AG04449 (cell line): ENCODE data around the gene ENTPD2.
A peak's percentile ranks its signal among the peaks of the same experiment; 100 is the strongest.

Experiments
- CTCF ChIA-PET: fragments of 350-600 bp; formaldehyde crosslinking; extraction: SDS; loops from one replicate; lab custom pipeline; 2021; ENCODE audit warnings: antibody characterized with exemption; lab: Yijun Ruan, JAX
- POLR2A ChIA-PET: fragments of 400-600, 350-600 bp; formaldehyde crosslinking; extraction: SDS; loops from one replicate; lab custom pipeline; 2020; ENCODE audit warnings: antibody characterized with exemption, inconsistent platforms; lab: Yijun Ruan, JAX
- DNase-seq: peaks from one replicate; pipeline ENCODE4 v3.0.0-alpha.2; 2010; ENCODE audit warnings: low read depth, low spot score
- H3K4me3 ChIP-seq: 2 replicates; pipeline ENCODE4 v1.5.1; 2011; ENCODE audit warnings: low read depth, mild to moderate bottlenecking, control low read depth, low read length
- TF ChIP-seq, protein P1 (sequence below): IDR thresholded peaks from one replicate; pipeline ENCODE4 v1.5.1; 2011; ENCODE audit warnings: mild to moderate bottlenecking, moderate library complexity, low read length, control low read depth, inconsistent platforms; ENCODE audit not compliant: insufficient read depth; ENCODE audit errors: missing control alignments

ENTPD2 gene

DNA sequence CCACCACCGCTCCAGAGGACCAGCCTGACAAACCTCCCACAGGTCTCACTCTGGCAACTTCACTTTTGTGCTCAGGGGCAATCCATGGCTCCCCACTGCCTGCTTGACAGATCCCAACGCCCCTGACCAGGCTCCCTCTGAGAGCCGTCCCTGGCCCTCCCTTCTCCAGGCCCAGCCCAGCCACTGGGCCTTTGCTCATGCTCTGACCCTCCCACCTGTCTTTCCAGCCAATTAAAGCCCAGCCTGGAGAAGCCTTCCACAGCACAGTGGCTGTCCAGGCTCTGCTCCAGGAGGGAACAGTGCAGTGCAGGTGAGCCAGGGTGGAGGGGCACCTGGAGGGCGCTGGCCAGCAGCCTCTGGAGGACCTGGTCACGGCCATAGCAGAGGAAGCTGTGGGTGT, 3.3 kb downstream of the ENTPD2 start:
- ChIA-PET CTCF (interaction anchor here (10.9 kb wide), 1 partner anchor 14 kb away, joined by 364 read pairs; the partner anchor contains the start of gene SAPCD2), POLR2A (no interaction called here)
- no peak overlapping the region for H3K4me3 ChIP-seq
- TF ChIP-seq, protein P1, sequence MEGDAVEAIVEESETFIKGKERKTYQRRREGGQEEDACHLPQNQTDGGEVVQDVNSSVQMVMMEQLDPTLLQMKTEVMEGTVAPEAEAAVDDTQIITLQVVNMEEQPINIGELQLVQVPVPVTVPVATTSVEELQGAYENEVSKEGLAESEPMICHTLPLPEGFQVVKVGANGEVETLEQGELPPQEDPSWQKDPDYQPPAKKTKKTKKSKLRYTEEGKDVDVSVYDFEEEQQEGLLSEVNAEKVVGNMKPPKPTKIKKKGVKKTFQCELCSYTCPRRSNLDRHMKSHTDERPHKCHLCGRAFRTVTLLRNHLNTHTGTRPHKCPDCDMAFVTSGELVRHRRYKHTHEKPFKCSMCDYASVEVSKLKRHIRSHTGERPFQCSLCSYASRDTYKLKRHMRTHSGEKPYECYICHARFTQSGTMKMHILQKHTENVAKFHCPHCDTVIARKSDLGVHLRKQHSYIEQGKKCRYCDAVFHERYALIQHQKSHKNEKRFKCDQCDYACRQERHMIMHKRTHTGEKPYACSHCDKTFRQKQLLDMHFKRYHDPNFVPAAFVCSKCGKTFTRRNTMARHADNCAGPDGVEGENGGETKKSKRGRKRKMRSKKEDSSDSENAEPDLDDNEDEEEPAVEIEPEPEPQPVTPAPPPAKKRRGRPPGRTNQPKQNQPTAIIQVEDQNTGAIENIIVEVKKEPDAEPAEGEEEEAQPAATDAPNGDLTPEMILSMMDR: no peak
- no peak for DNase-seq

DNA sequence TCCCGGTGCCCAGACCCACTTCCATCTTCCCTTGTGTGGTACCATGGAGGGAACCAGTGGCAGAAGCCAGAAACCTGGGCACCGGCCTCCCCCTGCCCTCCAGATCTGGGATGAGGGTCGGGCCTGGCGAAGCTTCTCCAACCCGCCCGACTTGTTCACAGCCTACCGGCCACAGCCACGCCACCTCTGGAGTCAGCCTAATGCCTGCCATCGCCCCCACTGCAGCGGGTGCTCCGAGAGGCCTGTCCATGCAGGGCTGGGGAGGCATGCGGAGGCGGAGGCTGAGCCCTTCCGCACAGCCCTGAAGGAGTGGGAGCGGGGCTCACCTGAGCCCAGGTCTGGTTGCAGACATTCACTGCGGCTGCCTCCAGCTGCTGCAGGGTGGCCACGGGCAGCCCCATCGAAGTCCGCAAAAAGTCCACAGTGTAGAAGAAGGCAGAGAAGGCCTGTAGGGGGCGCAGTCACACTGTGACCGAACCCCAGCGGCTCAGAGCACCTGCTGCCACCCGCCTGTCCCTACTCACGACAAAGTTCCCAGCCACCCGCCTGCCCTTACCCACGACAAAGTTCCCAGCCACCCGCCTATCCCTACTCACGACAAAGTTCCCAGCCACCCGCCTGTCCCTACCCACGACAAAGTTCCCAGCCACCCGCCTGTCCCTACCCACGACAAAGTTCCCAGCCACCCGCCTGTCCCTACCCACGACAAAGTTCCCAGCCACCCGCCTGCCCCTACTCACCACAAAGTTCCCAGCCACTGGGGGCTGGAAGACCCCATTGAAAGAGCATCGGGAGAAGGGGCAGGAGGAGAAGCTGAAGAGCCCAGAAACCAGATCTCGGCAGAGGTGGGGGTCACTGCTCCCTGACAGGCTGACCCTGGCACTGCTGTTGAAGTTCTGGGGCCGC, 4.1 kb downstream of the ENTPD2 start:
- no peak overlapping the region for H3K4me3 ChIP-seq
- ChIA-PET POLR2A (no interaction called here), CTCF (interaction anchor here (0.8 to 10.9 kb wide), 8 partner anchors 15 to 188 kb away, joined by 3 to 364 read pairs (median 4); partner anchors contain the start of genes CLIC3, RNF224 and SAPCD2)
- TF ChIP-seq, protein P1: peak; percentile 60
- DNase-seq: no peak

DNA sequence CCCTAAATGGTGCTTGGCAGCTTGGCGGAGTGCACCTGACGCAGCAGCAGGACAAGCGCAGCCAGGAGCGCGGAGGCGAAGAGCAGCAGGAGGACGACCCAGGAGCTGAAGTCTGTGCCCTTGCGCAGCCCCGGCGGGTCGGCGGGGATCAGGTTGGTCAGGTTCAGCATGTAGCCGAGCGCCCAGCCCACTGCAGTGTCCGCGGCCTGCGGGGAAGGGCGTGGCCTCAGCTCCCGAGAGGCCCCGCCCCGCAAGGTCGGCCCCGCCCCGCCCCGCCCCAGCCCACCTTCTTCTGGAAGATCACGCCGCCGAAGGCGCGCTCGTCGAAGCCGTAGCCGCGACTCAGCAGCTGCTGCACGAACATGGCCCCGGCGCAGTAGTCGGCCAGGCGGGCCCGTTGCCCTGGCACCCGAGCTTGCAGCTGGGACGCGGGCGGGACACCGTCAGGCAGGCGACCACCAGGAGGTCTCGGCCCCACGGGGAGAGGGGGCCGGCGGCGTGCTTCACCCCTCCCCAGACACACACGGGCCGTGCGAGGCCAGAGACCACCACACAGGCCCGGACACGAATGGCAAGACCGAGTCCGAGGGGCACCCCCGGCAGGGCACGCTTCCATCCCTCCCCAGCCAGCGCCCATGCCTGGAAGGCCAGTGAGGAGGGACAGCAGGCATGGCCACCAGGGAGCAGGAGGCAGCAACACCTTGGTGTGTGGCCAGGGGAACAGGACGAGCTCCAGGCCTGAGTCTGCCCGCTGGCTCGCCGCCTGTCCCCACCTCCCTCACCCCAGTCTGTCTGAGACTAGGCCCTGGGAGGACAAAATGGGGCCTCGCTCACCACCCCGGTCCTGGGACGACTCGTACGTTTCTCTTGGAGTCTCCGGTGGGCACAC, 5.0 kb downstream of the ENTPD2 start:
- ChIA-PET POLR2A (no interaction called here), CTCF (interaction anchor here (0.8 to 10.9 kb wide), 8 partner anchors 14 to 189 kb away, joined by 3 to 364 read pairs (median 4); partner anchors contain the start of genes CLIC3, RNF224 and SAPCD2)
- DNase-seq: no peak
- TF ChIP-seq, protein P1: no peak
- no peak overlapping the region for H3K4me3 ChIP-seq

DNA sequence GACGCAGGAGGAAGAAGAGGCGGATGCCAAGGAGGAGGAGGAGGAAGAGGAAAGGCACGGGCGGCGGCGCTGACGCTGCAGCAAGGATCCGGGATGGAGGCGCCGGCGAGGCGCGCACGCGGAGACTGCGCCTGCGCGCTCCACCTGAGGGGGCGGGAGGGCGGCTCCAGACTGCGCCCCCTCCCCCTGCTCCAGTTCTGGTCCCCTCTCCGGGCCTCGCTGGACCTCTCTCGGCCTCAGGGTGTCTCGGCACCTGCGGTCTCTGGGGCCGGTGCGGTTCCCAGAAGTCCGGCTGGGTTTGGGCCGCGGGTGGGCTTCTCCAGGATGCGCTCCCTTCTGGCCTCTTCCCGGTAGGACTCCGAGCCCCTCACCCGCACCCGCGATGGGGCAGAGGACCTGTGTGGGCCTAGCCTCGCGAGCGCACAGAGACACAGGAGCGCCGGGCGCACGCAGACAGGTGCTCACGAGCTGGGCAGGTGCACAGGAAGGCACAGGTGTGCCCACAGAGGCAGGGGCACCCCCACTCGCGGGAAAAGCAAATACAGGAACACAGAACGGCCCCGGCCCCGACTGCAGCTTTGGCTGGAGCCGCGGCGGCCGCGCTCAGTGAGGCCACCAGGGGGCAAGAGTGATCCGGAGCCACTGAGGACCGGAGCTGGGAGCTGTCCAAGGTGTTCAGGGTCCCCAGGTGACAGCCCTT, 7.6 kb downstream of the ENTPD2 start, which contains the start of gene NPDC1:
NPDC1 (minus strand) TSS at position 90 of the 700 bp plus-strand sequence. CDS start 188 bp downstream, outside the sequence.
- CTCF ChIA-PET: interaction anchor here (0.7 to 10.9 kb wide), 29 partner anchors 10 to 268 kb away, joined by 3 to 364 read pairs (median 4); partner anchors contain the start of genes ABCA2, CYSRT1, FBXW5 and FUT7
- TF ChIP-seq, protein P1: peak; percentile 93
- POLR2A ChIA-PET: interaction anchor here (0.6 to 0.9 kb wide), 2 partner anchors 11 to 181 kb away, joined by 3 read pairs; partner anchors contain the start of gene RNF224
- no peak for DNase-seq
- H3K4me3 ChIP-seq: peak within 1 kb of the TSS; percentile 65

DNA sequence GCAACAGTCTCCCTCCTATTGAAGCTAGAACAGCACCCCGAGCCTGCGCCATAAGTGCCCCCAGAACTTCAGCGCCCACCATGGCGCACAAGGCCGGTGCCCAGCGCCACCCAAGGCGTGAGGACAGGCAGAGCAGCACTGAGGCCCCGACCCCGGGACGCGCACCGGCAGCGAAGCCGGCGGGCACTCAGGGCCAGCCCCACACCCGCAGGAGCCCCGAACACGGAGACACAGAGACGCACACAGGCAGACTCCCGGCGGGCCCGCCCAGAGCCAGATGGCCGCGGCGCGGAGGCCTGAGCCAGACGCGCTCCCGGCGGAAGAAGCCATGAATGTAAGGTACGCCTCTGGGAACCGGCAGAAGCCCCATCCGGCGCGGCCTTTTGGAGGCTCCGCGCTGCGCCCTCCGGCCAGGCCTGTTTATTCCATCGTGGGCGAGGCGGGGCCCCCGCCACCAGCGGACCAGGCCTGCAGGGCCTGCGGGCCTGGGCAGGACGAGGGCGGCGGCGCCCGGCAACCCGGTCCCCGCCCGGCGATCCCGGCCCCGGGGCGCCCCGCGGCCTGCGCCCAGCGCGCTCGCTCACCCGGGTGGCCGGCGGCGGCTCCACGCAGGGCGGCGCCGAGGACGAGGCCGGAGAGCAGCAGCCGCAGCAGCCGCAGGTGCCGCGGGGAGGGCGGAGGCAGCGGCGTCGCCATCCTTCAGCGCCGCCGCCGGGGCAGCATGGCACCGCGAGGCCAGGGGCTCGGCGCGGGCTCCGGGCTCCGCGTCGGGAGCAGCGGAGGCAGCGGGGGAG, 8.4 kb downstream of the ENTPD2 start:
- ChIA-PET CTCF (interaction anchor here (0.6 to 10.9 kb wide), 15 partner anchors 10 to 257 kb away, joined by 3 to 364 read pairs (median 7); partner anchors contain the start of genes ABCA2, CYSRT1, FUT7 and RNF208), POLR2A (no interaction called here)
- TF ChIP-seq, protein P1: no peak
- DNase-seq: no peak
- peak overlapping the region; percentile 65 for H3K4me3 ChIP-seq
